Panc1 (cell line): ENCODE measurements around the gene N4BP3.

Experiments used
- CTCF ChIP-seq: fragments of 450-650 bp; IDR thresholded peaks from 2 replicates; pipeline ENCODE4 v1.5.1; 2017; ENCODE audit warnings: mild to moderate bottlenecking
- POLR2AphosphoS5 ChIP-seq: IDR thresholded peaks from 2 replicates; pipeline ENCODE4 v1.6.1; 2012; ENCODE audit warnings: mild to moderate bottlenecking, low read depth, low read length, moderate library complexity
- REST ChIP-seq, 2 experiments: IDR thresholded peaks; 2 replicates each; pipeline ENCODE4 v1.6.1; 2011 to 2012; ENCODE audit warnings: low read depth in 2 of 2, control low read depth in 1 of 2, low read length in 1 of 2, mild to moderate bottlenecking in 1 of 2, moderate library complexity in 1 of 2; ENCODE audit not compliant: insufficient read depth in 1 of 2
- SIN3A ChIP-seq: IDR thresholded peaks from 2 replicates; pipeline ENCODE4 v1.6.1; 2012; ENCODE audit warnings: low read depth, mild to moderate bottlenecking, low read length, moderate library complexity, borderline replicate concordance; ENCODE audit not compliant: insufficient read depth

- no peak for TF ChIP-seq CTCF
- TF ChIP-seq POLR2AphosphoS5, result no peak
- no peak for TF ChIP-seq REST (IDR thresholded peaks at IDR 0.05; ENCODE audit: insufficient read depth in 1 of 2, low read depth in 2 of 2, low read length in 1 of 2)
- no peak for TF ChIP-seq SIN3A
These were observed 16.0 kb downstream of the N4BP3 start for GRCh38 chr5:178129296-178129695.
